Neural progenitor cell (in vitro differentiated cells): ENCODE results near the gene VSTM5. TPM values are rescaled to one million over a fixed set of nuclear protein-coding genes. Genes with fewer than 3 reads are reported as not detected.
"Not testable (repeated sequence)": the region's sequence is repeated elsewhere in the genome, so short reads cannot be mapped to it uniquely, and the experiment has no call there.

ENCODE experiments used
- DNase-seq: peaks from one replicate; pipeline ENCODE4 v3.0.0-alpha.2; 2016; ENCODE audit warnings: low spot score
- H2AFZ ChIP-seq: fragments of 200-600 bp; sonication (generic); replicated peaks from 2 replicates; pipeline ENCODE4 v1.6.1; 2016; ENCODE audit warnings: antibody characterized with exemption
- H3F3A ChIP-seq: fragments of 200-600 bp; sonication (generic); 2 replicates; pipeline ENCODE4 v1.6.1; 2016; ENCODE audit warnings: antibody characterized with exemption, low read depth
- H3K27ac ChIP-seq: fragments of 200-600 bp; sonication (generic); 2 replicates; pipeline ENCODE4 v1.5.1; 2016; ENCODE audit warnings: mild to moderate bottlenecking
- H3K27me3 ChIP-seq: fragments of 200-600 bp; sonication (generic); 2 replicates; pipeline ENCODE4 v1.6.1; 2016; ENCODE audit warnings: mild to moderate bottlenecking, moderate library complexity
- H3K36me3 ChIP-seq: fragments of 200-600 bp; sonication (generic); 2 replicates; pipeline ENCODE4 v1.5.1; 2016
- H3K4me1 ChIP-seq: fragments of 200-600 bp; sonication (generic); 2 replicates; pipeline ENCODE4 v1.6.1; 2016; ENCODE audit warnings: mixed run types
- H3K4me2 ChIP-seq: fragments of 200-600 bp; sonication (generic); 2 replicates; pipeline ENCODE4 v1.6.1; 2016
- H3K4me3 ChIP-seq: fragments of 200-600 bp; sonication (generic); 2 replicates; pipeline ENCODE4 v1.5.1; 2016
- H3K79me2 ChIP-seq: fragments of 200-600 bp; sonication (generic); 2 replicates; pipeline ENCODE4 v1.6.1; 2016; ENCODE audit warnings: low read depth
- H3K9ac ChIP-seq: fragments of 200-600 bp; sonication (generic); 2 replicates; pipeline ENCODE4 v1.6.1; 2016
- H3K9me3 ChIP-seq: fragments of 200-600 bp; sonication (generic); 2 replicates; pipeline ENCODE4 v1.5.1; 2016; ENCODE audit warnings: low read depth
- H4K20me1 ChIP-seq: fragments of 200-600 bp; sonication (generic); 2 replicates; pipeline ENCODE4 v1.6.1; 2016; ENCODE audit warnings: low read depth
- H3K27ac Mint-ChIP-seq: 3 replicates; pipeline ENCODE4 v1.8.0; 2021; ENCODE audit warnings: mixed read lengths
- H3K27me3 Mint-ChIP-seq: 2 replicates; pipeline ENCODE4 v1.8.0; 2022; ENCODE audit warnings: low read depth, mild to moderate bottlenecking, inconsistent platforms, moderate library complexity, mixed read lengths; ENCODE audit not compliant: insufficient read depth
- H3K36me3 Mint-ChIP-seq: 3 replicates; pipeline ENCODE4 v1.8.0; 2021; ENCODE audit warnings: mixed read lengths
- H3K4me1 Mint-ChIP-seq: 3 replicates; pipeline ENCODE4 v1.8.0; 2021; ENCODE audit warnings: mixed read lengths
- H3K4me3 Mint-ChIP-seq: 3 replicates; pipeline ENCODE4 v1.8.0; 2021; ENCODE audit warnings: mild to moderate bottlenecking, moderate library complexity, mixed read lengths
- H3K9me3 Mint-ChIP-seq: 3 replicates; pipeline ENCODE4 v1.8.0; 2020; ENCODE audit warnings: mixed read lengths
- EZH2 ChIP-seq: fragments of 200-600 bp; sonication (generic); IDR thresholded peaks from 2 replicates; pipeline ENCODE4 v1.6.1; 2017; ENCODE audit warnings: antibody characterized with exemption, mild to moderate bottlenecking, moderate library complexity
- EZH2phosphoT487 ChIP-seq: fragments of 200-600 bp; sonication (generic); IDR thresholded peaks from 2 replicates; pipeline ENCODE4 v1.6.1; 2017; ENCODE audit warnings: antibody characterized with exemption
- total RNA-seq: library from RNA; depleted of rRNA; stranded (reverse); fragments of >200 nt; gene quantifications from 2 replicates; pipeline ENCODE4 v1.2.3, GENCODE V29; 2015; ENCODE audit warnings: low replicate concordance
- TF ChIP-seq, protein P1 (sequence below): fragments of 200-600 bp; sonication (generic); IDR thresholded peaks from 2 replicates; pipeline ENCODE4 v1.5.1; 2017; ENCODE audit warnings: antibody characterized with exemption, mild to moderate bottlenecking

The VSTM5 gene
- total RNA-seq, 1 donor from 2014 or later: 0.37 TPM

DNA sequence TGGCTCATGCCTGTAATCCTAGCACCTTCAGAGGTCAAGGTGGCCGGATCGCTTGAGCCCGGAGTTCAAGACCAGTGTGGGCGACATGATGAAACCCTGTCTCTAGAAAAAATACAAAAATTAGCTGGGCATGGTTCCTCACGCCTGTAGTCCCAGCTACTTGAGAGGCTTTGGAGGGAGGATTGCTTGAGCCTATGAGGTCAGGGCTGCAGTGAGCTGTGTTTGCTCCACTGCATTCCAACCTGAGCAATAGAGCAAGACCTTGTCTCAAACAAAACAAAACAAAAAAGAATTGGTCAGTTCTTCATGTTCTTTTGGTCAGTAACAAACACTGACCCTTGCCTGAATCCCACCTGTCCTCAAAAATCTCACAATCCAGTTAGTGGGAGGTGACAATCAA is 36.7 kb upstream of the VSTM5 start:
- no peaks in the 10 kb centered on the region for H3K4me1 ChIP-seq
- no peak overlapping the region for H3K9ac ChIP-seq
- no peak overlapping the region for H3K4me3 ChIP-seq
- H3K27me3 ChIP-seq: no peaks in the 10 kb centered on the region
- Mint-ChIP-seq H3K4me1 (no peaks in the 10 kb centered on the region), H3K36me3 (no peaks in the 10 kb centered on the region), H3K27ac (no peak overlapping the region), H3K9me3 (peaks cover 8% of the 10 kb centered on the region), H3K4me3 (no peak overlapping the region), H3K27me3 (peaks cover 4% of the 10 kb centered on the region)
- TF ChIP-seq EZH2phosphoT487 (no peak), EZH2 (no peak)
- TF ChIP-seq, protein P1, sequence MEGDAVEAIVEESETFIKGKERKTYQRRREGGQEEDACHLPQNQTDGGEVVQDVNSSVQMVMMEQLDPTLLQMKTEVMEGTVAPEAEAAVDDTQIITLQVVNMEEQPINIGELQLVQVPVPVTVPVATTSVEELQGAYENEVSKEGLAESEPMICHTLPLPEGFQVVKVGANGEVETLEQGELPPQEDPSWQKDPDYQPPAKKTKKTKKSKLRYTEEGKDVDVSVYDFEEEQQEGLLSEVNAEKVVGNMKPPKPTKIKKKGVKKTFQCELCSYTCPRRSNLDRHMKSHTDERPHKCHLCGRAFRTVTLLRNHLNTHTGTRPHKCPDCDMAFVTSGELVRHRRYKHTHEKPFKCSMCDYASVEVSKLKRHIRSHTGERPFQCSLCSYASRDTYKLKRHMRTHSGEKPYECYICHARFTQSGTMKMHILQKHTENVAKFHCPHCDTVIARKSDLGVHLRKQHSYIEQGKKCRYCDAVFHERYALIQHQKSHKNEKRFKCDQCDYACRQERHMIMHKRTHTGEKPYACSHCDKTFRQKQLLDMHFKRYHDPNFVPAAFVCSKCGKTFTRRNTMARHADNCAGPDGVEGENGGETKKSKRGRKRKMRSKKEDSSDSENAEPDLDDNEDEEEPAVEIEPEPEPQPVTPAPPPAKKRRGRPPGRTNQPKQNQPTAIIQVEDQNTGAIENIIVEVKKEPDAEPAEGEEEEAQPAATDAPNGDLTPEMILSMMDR: no peak
- H3K9me3 ChIP-seq: no peaks in the 10 kb centered on the region
- H3K4me2 ChIP-seq: no peak overlapping the region
- no peaks in the 10 kb centered on the region for H3F3A ChIP-seq
- H2AFZ ChIP-seq: no peak overlapping the region
- H3K79me2 ChIP-seq: no peaks in the 10 kb centered on the region
- H3K27ac ChIP-seq: no peak overlapping the region
- no peaks in the 10 kb centered on the region for H3K36me3 ChIP-seq
- no peak for DNase-seq
- no peaks in the 10 kb centered on the region for H4K20me1 ChIP-seq

DNA sequence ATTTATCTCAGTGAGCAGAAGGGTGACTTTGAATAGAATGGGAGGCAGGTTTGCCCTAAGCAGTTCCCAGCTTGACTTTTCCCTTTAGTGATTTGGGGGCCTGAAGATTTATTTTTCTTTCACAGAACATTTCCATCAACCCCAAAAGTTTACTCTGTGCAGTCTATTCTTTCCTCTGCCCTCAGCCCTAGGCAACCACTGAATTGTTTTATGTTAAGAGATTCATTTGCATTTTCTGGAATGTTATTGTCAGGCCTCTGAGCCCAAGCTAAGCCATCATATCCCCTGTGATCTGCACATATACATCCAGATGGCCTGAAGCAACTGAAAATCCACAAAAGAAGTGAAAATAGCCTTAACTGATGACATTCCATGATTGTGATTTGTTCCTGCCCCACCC is 28.7 kb upstream of the VSTM5 start:
- not testable (repeated sequence) for H3K4me2 ChIP-seq, DNase-seq

DNA sequence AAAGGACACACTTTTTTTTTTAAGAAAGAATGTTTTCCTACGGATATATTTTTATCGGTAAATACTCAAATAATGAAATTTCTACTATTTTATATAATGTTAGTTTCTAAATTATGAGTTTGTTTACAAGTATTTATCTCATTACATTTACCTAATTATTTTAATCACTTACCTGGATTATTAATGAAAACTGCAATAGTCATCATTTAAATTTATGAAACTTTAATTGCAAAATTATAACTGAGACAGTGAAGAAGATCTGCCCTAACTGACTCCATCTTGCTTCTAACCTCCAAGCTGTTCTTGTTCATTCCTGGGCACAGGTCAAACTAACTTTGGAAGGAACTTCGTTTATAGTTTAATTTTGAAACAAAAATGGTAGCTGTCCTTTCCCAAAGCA is 25.2 kb upstream of the VSTM5 start:
- Histone ChIP-seq H3K4me1 (no peaks in the 10 kb centered on the region), H3K9ac (no peak overlapping the region), H3K9me3 (no peaks in the 10 kb centered on the region), H3K4me2 (no peak overlapping the region), H2AFZ (no peak overlapping the region), H3K79me2 (no peaks in the 10 kb centered on the region), H3F3A (no peaks in the 10 kb centered on the region), H3K4me3 (no peak overlapping the region), H3K27me3 (no peaks in the 10 kb centered on the region), H3K36me3 (no peaks in the 10 kb centered on the region), H3K27ac (no peak overlapping the region), H4K20me1 (no peaks in the 10 kb centered on the region)
- Mint-ChIP-seq H3K27ac (no peak overlapping the region), H3K36me3 (no peaks in the 10 kb centered on the region), H3K4me3 (no peak overlapping the region), H3K4me1 (no peaks in the 10 kb centered on the region), H3K27me3 (no peaks in the 10 kb centered on the region), H3K9me3 (no peaks in the 10 kb centered on the region)
- no peak for DNase-seq
- TF ChIP-seq EZH2 (no peak), EZH2phosphoT487 (no peak)
- TF ChIP-seq, protein P1: no peak

More for the DNA sequence above, 28.7 kb upstream of the VSTM5 start:
- not testable (repeated sequence) for H3K27me3 ChIP-seq, H3K27ac ChIP-seq, H3K4me1 ChIP-seq, H3K36me3 ChIP-seq, H3K36me3 Mint-ChIP-seq, H3F3A ChIP-seq, H3K79me2 ChIP-seq, H3K27me3 Mint-ChIP-seq, H3K4me3 Mint-ChIP-seq, H3K4me3 ChIP-seq, H2AFZ ChIP-seq, H3K9ac ChIP-seq, H4K20me1 ChIP-seq, H3K27ac Mint-ChIP-seq, H3K4me1 Mint-ChIP-seq, H3K9me3 ChIP-seq
- H3K9me3 Mint-ChIP-seq: peaks cover 11% of the 10 kb centered on the region

DNA sequence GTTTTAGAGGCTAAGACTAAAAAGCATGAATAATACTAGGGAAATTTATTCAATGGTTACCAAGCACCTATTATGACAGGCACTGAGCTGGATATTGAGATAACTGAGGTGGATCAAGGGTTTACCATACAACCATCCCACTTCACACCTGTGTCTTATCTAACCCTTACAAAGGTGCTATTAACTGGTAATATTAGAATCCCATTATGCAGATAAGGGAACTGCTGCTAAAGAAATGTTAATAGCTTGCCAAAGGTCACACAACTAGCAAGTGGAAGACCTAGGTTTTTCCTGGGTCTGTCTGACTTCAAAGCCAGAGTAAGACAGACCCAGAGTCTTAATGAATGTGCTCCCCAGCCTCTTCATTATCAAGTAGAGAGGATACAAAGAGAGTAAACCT is 21.1 kb upstream of the VSTM5 start:
- peaks cover 2% of the 10 kb centered on the region for H3K27me3 Mint-ChIP-seq
- TF ChIP-seq EZH2phosphoT487 (no peak), EZH2 (no peak)
- TF ChIP-seq, protein P1: no peak

More for the DNA sequence above, 21.1 kb upstream of the VSTM5 start:
- no peak overlapping the region for H2AFZ ChIP-seq
- no peak for DNase-seq
- H3K4me1 ChIP-seq: no peaks in the 10 kb centered on the region
- no peaks in the 10 kb centered on the region for H3K9me3 ChIP-seq
- H3K27me3 ChIP-seq: no peaks in the 10 kb centered on the region
- no peak overlapping the region for H3K4me3 Mint-ChIP-seq
- H3K4me3 ChIP-seq: no peak overlapping the region
- no peak overlapping the region for H3K27ac ChIP-seq
- no peak overlapping the region for H3K4me2 ChIP-seq
- H3K4me1 Mint-ChIP-seq: no peaks in the 10 kb centered on the region
- H3K36me3 Mint-ChIP-seq: no peaks in the 10 kb centered on the region
- H3K9me3 Mint-ChIP-seq: no peaks in the 10 kb centered on the region
- H3F3A ChIP-seq: no peaks in the 10 kb centered on the region
- no peak overlapping the region for H3K27ac Mint-ChIP-seq
- no peaks in the 10 kb centered on the region for H3K79me2 ChIP-seq
- H3K36me3 ChIP-seq: no peaks in the 10 kb centered on the region
- H3K9ac ChIP-seq: no peak overlapping the region
- H4K20me1 ChIP-seq: no peaks in the 10 kb centered on the region
